ENCODE results near the gene ZBTB38. TPM values are rescaled to one million over a fixed set of nuclear protein-coding genes. Genes with fewer than 3 reads are reported as not detected.

ZBTB38 gene
- total and polyA plus RNA-seq, 2 of the 13 experiments (the other 11 are each of a cell fraction or from before 2014, with no cell fraction given) = 26.8 to 51.7 TPM

DNA sequence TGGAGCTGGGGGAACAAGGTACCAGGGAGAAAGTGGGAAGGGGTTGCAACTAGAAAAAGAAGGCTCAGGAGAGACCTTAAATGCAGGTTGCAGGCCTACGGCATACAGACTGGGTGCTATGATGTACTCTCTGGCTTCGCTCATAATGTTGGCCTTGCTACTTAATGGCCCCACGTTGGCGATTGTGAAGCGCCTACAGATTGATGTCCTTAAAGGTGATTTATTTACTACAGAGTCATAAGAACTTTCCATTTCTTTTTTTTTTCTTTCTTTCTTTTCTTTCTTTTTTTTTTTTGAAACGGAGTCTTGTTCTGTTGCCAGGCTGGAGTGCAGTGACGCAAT is 25.4 kb downstream of the ZBTB38 start:
- in situ Hi-C loops (cut with HindIII; ENCODE audit: extremely low pct_ligation_motif_present, low pct_unique_long_range_greater_than_20kb) = no loop called here
- CTCF ChIA-PET (ENCODE audit: low intra/inter-chr PET ratio, low total read pairs) = no interaction called here
- ATAC-seq = no peak
- TF ChIP-seq SP140L (CRISPR knock-in tag; IDR thresholded peaks at IDR 0.05; ENCODE audit: borderline replicate concordance) = no peak
- no peak for TF ChIP-seq CBFB (CRISPR knock-in tag; IDR thresholded peaks at IDR 0.05)
- TF ChIP-seq, protein P1, sequence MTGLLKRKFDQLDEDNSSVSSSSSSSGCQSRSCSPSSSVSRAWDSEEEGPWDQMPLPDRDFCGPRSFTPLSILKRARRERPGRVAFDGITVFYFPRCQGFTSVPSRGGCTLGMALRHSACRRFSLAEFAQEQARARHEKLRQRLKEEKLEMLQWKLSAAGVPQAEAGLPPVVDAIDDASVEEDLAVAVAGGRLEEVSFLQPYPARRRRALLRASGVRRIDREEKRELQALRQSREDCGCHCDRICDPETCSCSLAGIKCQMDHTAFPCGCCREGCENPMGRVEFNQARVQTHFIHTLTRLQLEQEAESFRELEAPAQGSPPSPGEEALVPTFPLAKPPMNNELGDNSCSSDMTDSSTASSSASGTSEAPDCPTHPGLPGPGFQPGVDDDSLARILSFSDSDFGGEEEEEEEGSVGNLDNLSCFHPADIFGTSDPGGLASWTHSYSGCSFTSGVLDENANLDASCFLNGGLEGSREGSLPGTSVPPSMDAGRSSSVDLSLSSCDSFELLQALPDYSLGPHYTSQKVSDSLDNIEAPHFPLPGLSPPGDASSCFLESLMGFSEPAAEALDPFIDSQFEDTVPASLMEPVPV (CRISPR knock-in tag; IDR thresholded peaks at IDR 0.05) = no peak
- TF ChIP-seq, protein P2, sequence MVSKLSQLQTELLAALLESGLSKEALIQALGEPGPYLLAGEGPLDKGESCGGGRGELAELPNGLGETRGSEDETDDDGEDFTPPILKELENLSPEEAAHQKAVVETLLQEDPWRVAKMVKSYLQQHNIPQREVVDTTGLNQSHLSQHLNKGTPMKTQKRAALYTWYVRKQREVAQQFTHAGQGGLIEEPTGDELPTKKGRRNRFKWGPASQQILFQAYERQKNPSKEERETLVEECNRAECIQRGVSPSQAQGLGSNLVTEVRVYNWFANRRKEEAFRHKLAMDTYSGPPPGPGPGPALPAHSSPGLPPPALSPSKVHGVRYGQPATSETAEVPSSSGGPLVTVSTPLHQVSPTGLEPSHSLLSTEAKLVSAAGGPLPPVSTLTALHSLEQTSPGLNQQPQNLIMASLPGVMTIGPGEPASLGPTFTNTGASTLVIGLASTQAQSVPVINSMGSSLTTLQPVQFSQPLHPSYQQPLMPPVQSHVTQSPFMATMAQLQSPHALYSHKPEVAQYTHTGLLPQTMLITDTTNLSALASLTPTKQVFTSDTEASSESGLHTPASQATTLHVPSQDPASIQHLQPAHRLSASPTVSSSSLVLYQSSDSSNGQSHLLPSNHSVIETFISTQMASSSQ (IDR thresholded peaks at IDR 0.05; ENCODE audit: low read depth) = no peak
- TF ChIP-seq, protein P2 (CRISPR knock-in tag; IDR thresholded peaks at IDR 0.05; ENCODE audit: borderline replicate concordance) = no peak
- TF ChIP-seq ERF (CRISPR knock-in tag; IDR thresholded peaks at IDR 0.05) = no peak
- TF ChIP-seq, protein P3, sequence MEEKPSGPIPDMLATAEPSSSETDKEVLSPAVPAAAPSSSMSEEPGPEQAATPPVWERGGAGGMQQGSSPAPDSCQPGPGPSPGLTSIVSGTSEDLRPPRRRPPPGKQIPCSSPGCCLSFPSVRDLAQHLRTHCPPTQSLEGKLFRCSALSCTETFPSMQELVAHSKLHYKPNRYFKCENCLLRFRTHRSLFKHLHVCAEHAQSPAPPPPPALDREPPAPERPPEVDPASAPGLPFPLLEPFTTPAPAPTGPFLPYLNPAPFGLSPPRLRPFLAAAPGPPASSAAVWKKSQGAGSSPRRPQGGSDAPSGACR (CRISPR knock-in tag; IDR thresholded peaks at IDR 0.05) = no peak
- no peak for TF ChIP-seq ZNF776 (CRISPR knock-in tag; IDR thresholded peaks at IDR 0.05)
- TF ChIP-seq, protein P4, sequence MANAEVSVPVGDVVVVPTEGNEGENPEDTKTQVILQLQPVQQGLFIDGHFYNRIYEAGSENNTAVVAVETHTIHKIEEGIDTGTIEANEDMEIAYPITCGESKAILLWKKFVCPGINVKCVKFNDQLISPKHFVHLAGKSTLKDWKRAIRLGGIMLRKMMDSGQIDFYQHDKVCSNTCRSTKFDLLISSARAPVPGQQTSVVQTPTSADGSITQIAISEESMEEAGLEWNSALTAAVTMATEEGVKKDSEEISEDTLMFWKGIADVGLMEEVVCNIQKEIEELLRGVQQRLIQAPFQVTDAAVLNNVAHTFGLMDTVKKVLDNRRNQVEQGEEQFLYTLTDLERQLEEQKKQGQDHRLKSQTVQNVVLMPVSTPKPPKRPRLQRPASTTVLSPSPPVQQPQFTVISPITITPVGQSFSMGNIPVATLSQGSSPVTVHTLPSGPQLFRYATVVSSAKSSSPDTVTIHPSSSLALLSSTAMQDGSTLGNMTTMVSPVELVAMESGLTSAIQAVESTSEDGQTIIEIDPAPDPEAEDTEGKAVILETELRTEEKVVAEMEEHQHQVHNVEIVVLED (CRISPR knock-in tag; IDR thresholded peaks at IDR 0.05; ENCODE audit: borderline replicate concordance) = no peak
- TF ChIP-seq, protein P5, sequence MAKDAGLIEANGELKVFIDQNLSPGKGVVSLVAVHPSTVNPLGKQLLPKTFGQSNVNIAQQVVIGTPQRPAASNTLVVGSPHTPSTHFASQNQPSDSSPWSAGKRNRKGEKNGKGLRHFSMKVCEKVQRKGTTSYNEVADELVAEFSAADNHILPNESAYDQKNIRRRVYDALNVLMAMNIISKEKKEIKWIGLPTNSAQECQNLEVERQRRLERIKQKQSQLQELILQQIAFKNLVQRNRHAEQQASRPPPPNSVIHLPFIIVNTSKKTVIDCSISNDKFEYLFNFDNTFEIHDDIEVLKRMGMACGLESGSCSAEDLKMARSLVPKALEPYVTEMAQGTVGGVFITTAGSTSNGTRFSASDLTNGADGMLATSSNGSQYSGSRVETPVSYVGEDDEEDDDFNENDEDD (CRISPR knock-in tag; IDR thresholded peaks at IDR 0.05; ENCODE audit: borderline replicate concordance) = no peak
- TF ChIP-seq SRSF1 (optimal IDR thresholded peaks at IDR 0.05; ENCODE audit: low read depth, low read length) = no peak
- TF ChIP-seq, protein P6, sequence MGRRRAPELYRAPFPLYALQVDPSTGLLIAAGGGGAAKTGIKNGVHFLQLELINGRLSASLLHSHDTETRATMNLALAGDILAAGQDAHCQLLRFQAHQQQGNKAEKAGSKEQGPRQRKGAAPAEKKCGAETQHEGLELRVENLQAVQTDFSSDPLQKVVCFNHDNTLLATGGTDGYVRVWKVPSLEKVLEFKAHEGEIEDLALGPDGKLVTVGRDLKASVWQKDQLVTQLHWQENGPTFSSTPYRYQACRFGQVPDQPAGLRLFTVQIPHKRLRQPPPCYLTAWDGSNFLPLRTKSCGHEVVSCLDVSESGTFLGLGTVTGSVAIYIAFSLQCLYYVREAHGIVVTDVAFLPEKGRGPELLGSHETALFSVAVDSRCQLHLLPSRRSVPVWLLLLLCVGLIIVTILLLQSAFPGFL (CRISPR knock-in tag; IDR thresholded peaks at IDR 0.05) = no peak
- TF ChIP-seq ZNF256 (CRISPR knock-in tag; conservative IDR thresholded peaks at IDR 0.05) = no peak

More for the DNA sequence above, 25.4 kb downstream of the ZBTB38 start:
- H2AFZ ChIP-seq (ENCODE audit: low read length) = no peak overlapping the region
- no peaks in the 10 kb centered on the region for H3K27me3 ChIP-seq (ENCODE audit: control insufficient read depth in 1 of 2, insufficient read depth in 2 of 2, low read length in 2 of 2)
- H3K36me3 ChIP-seq (replicated peaks in 1 of 2; ENCODE audit: control insufficient read depth in 1 of 2, insufficient read depth in 2 of 2, low read length in 2 of 2) = peaks cover 3 to 17% of the 10 kb centered on the region in 2 experiments
- H3K4me2 ChIP-seq (ENCODE audit: low read depth, low read length) = no peak overlapping the region
- no peak overlapping the region for H3K4me3 ChIP-seq (replicated peaks in 1 of 3; ENCODE audit: insufficient read depth in 1 of 3, low read depth in 2 of 3, low read length in 3 of 3)
- no peaks in the 10 kb centered on the region for H3K9me3 ChIP-seq (ENCODE audit: low read length)
- FAIRE-seq (no peak), DNase-seq (ENCODE audit: low spot score) (no peak)
- intact Hi-C loops (cut with micrococcal nuclease; ENCODE audit: unreplicated experiment) = no loop called here
- no TSS peak for BruUV-seq (replicated peaks)
- H3K9ac ChIP-seq (ENCODE audit: insufficient read depth, low read depth, low read length) = no peak overlapping the region
- peaks cover 37% of the 10 kb centered on the region for H3K4me1 ChIP-seq (ENCODE audit: insufficient read depth, low read length)
- POLR2A ChIA-PET = interaction anchor here (0.7 kb wide), 1 partner anchor 42 kb away, joined by 5 read pairs; no protein-coding TSS in a partner anchor
- WGBS (ENCODE audit: low lambda C conversion rate) = 98% methylated on average over 7 of the region's 7 CpGs
- no peaks in the 10 kb centered on the region for H3K79me2 ChIP-seq (ENCODE audit: insufficient read depth, low read length)
- no peak overlapping the region for H3K27ac ChIP-seq (ENCODE audit: extremely low read length, insufficient read depth, low read length)
- no peaks in the 10 kb centered on the region for H4K20me1 ChIP-seq (ENCODE audit: insufficient read depth, low read length)

All from HepG2 (cell line).